SHP77 (cell line): ENCODE data around the gene SEBOX.

Experiments used
- DNase-seq, 2 experiments: peaks; one replicate each; lab custom pipeline; 2025; lab: John Stamatoyannopoulos, UW

Gene SEBOX

GRCh38 chr17:28364665-28365363, at the start of gene SEBOX:
SEBOX (minus strand) TSS chr17:28365199; CDS start chr17:28365151, 48 bp downstream.
- no peak for DNase-seq

GRCh38 chr17:28413804-28414203, 48.8 kb upstream of the SEBOX start:
- DNase-seq: no peak

GRCh38 chr17:28412099-28412498, 47.1 kb upstream of the SEBOX start:
- DNase-seq: no peak

- DNase-seq: no peak
Observed at GRCh38 chr17:28407974-28408306, 42.9 kb upstream of the SEBOX start.

GRCh38 chr17:28407130-28407973, 42.4 kb upstream of the SEBOX start:
- peak; percentile 22 to 42 for DNase-seq

- peak; percentile 39 to 53 for DNase-seq
Observed at GRCh38 chr17:28406473-28406814, 41.4 kb upstream of the SEBOX start.

GRCh38 chr17:28405632-28406472, 40.9 kb upstream of the SEBOX start, which contains the start of gene SLC46A1:
SLC46A1 (minus strand) TSS chr17:28406212; CDS start chr17:28406114, 98 bp downstream.
- DNase-seq: peak; percentile 15 to 44

- DNase-seq: peak in 1 of 2 experiments; percentile 19
Observed at GRCh38 chr17:28404812-28405570, 40.0 kb upstream of the SEBOX start.

- DNase-seq: no peak
Observed at GRCh38 chr17:28404461-28404811, 39.4 kb upstream of the SEBOX start.

- no peak for DNase-seq
Observed at GRCh38 chr17:28404007-28404406, 39.0 kb upstream of the SEBOX start.

GRCh38 chr17:28402844-28403243, 37.8 kb upstream of the SEBOX start:
- DNase-seq: no peak

- DNase-seq: no peak
Observed at GRCh38 chr17:28402224-28402630, 37.2 kb upstream of the SEBOX start.

GRCh38 chr17:28399808-28400207, 34.8 kb upstream of the SEBOX start:
- DNase-seq: no peak

GRCh38 chr17:28398280-28398981, 33.4 kb upstream of the SEBOX start:
- no peak for DNase-seq

- no peak for DNase-seq
Observed at GRCh38 chr17:28397687-28398279, 32.8 kb upstream of the SEBOX start.

- no peak for DNase-seq
Observed at GRCh38 chr17:28397275-28397674, 32.3 kb upstream of the SEBOX start.

GRCh38 chr17:28396635-28397239, 31.7 kb upstream of the SEBOX start:
- DNase-seq: no peak

GRCh38 chr17:28395968-28396367, 31.0 kb upstream of the SEBOX start:
- DNase-seq: no peak

GRCh38 chr17:28395426-28395825, 30.4 kb upstream of the SEBOX start:
- DNase-seq: no peak
